ENCODE results near the gene OR51V1. TPM values are rescaled to one million over a fixed set of nuclear protein-coding genes. Genes with fewer than 3 reads are reported as not detected.

The OR51V1 gene
- total and polyA plus RNA-seq, 10 of the 15 experiments (the other 5 are each of a cell fraction or from before 2014, with no cell fraction given), result not detected

- ChIA-PET RAD21 (ENCODE audit: unreplicated experiment) (no interaction called here), POLR2A (no interaction called here), CTCF (no interaction called here), SMC1A (ENCODE audit: uncharacterized antibody, unreplicated experiment) (no interaction called here)
- no peaks in the 10 kb centered on the region for H3K79me2 ChIP-seq (ENCODE audit: control insufficient read depth, insufficient read depth, low read length)
- no peak for TF ChIP-seq PBX3 (IDR thresholded peaks at IDR 0.05; ENCODE audit: insufficient replicate concordance, low read depth, low read length)
- TF ChIP-seq E2F8 (IDR thresholded peaks at IDR 0.05; ENCODE audit: low read depth, partially characterized antibody), result no peak
- TF ChIP-seq SREBF1 (IDR thresholded peaks at IDR 0.05; ENCODE audit: low read length), result no peak
- no peak for TF ChIP-seq EED (IDR thresholded peaks at IDR 0.05; ENCODE audit: low read depth)
- TF ChIP-seq CBX3 (IDR thresholded peaks at IDR 0.05; ENCODE audit: borderline replicate concordance, low read depth), result no peak
- no peak for DNase-seq (ENCODE audit: low read depth, low spot score)
- no peak for ATAC-seq
- no peak overlapping the region for H3K4me2 ChIP-seq (ENCODE audit: control insufficient read depth, insufficient read depth)
- H3K9me3 ChIP-seq (replicated peaks; ENCODE audit: control insufficient read depth, insufficient read depth, low read length), result no peaks in the 10 kb centered on the region
- BruUV-seq (replicated peaks), result no TSS peak
- H3K36me3 ChIP-seq (ENCODE audit: control insufficient read depth in 2 of 2, insufficient read depth in 2 of 2, low read length in 1 of 2), result no peaks in the 10 kb centered on the region
- H3K4me3 ChIP-seq, result no peak overlapping the region
- H3K27me3 ChIP-seq (replicated peaks in 1 of 2; ENCODE audit: control insufficient read depth in 2 of 2, insufficient read depth in 2 of 2, low read length in 1 of 2), result no peaks in the 10 kb centered on the region; a peak in 1 of 4 replicates
- FAIRE-seq, result no peak
- H3K9ac ChIP-seq (ENCODE audit: control insufficient read depth, insufficient read depth, low read length), result no peak overlapping the region
- no peaks in the 10 kb centered on the region; the same call in 1 of the 2 replicates for H3K4me1 ChIP-seq (ENCODE audit: control insufficient read depth, insufficient read depth, low read length)
- in situ Hi-C loops (cut with MboI), result no loop called here
- no peaks in the 10 kb centered on the region for H4K20me1 ChIP-seq (ENCODE audit: control insufficient read depth, insufficient read depth)
- no peak overlapping the region for H3K27ac ChIP-seq (ENCODE audit: control insufficient read depth, insufficient read depth)
- H2AFZ ChIP-seq (ENCODE audit: control insufficient read depth, low read depth, low read length), result no peak overlapping the region
- intact Hi-C loops (cut with micrococcal nuclease; ENCODE audit: unreplicated experiment), result no loop called here
Measured at GRCh38 chr11:5239046-5239445, 38.6 kb upstream of the OR51V1 start.
